ENCODE measurements around the gene SF3A1. TPM values are rescaled to one million over a fixed set of nuclear protein-coding genes. Genes with fewer than 3 reads are reported as not detected.
"Not testable (repeated sequence)": the region's sequence is repeated elsewhere in the genome, so short reads cannot be mapped to it uniquely, and the experiment has no call there.

The SF3A1 gene
- total RNA-seq, 2 donors from 2014 or later: 151 to 194 TPM

DNA sequence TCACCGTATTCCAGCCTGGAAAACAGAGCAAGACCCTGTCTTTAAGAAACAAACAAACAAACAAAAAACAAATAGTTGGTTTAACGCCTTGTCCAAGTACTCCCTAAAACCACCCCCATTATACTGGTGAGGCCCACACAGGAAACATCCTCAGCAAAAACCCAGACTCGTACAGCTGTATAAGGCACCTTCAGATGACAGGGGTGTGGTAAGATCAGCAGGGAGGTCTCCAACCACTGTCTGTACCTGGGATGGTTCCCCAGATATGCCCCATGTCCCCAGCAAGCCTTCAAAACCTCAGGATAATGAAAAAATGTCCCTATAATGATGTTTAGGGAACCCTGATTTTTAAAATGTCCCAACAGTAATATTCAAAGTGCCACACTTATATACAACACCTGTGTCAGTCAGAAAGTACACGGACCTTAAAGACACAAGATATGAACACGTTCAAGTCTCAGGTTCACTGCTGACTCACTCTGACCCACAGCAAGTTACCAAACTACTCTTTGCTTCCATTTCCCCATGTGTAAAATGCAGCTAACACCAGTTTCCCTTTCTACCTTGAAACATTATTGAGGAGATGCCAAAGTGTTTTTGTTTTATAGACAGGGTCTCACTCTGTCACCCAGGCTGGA is 9.3 kb downstream of the SF3A1 start:
- Histone ChIP-seq H3K9me3 (no peaks in the 10 kb centered on the region), H3K36me3 (peaks cover 47% of the 10 kb centered on the region), H3K9ac (ENCODE audit: low read depth in 2 of 2, low read length in 2 of 2) (no peak overlapping the region), H3K4me3 (no peak overlapping the region), H3K27me3 (no peaks in the 10 kb centered on the region), H3K27ac (no peak overlapping the region), H3K4me1 (no peaks in the 10 kb centered on the region)
- intact Hi-C loops (cut with DNase I): no loop called here
- DNase-seq: no peak
- TF ChIP-seq, protein P1, sequence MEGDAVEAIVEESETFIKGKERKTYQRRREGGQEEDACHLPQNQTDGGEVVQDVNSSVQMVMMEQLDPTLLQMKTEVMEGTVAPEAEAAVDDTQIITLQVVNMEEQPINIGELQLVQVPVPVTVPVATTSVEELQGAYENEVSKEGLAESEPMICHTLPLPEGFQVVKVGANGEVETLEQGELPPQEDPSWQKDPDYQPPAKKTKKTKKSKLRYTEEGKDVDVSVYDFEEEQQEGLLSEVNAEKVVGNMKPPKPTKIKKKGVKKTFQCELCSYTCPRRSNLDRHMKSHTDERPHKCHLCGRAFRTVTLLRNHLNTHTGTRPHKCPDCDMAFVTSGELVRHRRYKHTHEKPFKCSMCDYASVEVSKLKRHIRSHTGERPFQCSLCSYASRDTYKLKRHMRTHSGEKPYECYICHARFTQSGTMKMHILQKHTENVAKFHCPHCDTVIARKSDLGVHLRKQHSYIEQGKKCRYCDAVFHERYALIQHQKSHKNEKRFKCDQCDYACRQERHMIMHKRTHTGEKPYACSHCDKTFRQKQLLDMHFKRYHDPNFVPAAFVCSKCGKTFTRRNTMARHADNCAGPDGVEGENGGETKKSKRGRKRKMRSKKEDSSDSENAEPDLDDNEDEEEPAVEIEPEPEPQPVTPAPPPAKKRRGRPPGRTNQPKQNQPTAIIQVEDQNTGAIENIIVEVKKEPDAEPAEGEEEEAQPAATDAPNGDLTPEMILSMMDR (IDR thresholded peaks at IDR 0.05): no peak

DNA sequence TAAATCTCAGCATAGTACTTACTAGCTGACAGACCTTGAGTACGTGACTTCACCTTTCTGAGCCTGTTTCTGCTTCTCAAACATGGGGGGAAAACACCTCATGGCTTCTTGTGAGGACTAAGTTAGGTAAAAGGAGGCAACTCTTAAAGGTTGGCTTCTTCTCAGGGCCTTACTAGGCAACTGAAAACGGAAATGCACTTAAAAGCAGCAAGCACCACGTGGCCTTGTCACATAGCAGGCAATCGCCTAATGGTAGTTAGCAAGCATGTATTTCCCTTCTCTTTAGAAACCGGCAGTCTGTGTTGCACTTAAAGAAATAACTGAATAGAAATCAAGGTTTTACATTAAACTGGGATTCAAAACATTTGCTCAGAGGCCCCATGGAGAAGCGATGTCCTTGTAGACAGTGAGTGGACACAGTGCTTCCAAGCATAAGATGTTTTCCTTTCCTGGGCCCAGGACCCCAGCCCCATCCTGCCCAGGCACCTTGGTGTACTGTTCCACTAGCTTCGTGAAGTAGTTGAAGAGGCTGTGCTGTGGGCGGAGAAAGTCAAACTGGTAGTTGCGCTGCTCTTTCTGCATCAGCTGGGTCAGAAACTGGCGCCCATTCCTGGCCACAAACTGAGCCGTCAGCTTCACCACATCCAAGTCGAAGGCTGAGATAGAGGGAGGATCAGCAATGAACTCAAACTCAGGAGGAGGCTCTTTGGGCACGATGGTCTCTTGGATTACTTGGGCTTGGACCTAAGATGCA is 12.1 kb downstream of the SF3A1 start:
- Histone ChIP-seq H3K27me3 (no peaks in the 10 kb centered on the region), H3K27ac (no peak overlapping the region), H3K9me3 (no peaks in the 10 kb centered on the region), H3K4me3 (no peak overlapping the region), H3K36me3 (peaks cover 64% of the 10 kb centered on the region), H3K4me1 (no peaks in the 10 kb centered on the region), H3K9ac (ENCODE audit: low read depth in 2 of 2, low read length in 2 of 2) (no peak overlapping the region)
- TF ChIP-seq, protein P1 (IDR thresholded peaks at IDR 0.05): no peak
- intact Hi-C loops (cut with DNase I): no loop called here
- no peak for DNase-seq

DNA sequence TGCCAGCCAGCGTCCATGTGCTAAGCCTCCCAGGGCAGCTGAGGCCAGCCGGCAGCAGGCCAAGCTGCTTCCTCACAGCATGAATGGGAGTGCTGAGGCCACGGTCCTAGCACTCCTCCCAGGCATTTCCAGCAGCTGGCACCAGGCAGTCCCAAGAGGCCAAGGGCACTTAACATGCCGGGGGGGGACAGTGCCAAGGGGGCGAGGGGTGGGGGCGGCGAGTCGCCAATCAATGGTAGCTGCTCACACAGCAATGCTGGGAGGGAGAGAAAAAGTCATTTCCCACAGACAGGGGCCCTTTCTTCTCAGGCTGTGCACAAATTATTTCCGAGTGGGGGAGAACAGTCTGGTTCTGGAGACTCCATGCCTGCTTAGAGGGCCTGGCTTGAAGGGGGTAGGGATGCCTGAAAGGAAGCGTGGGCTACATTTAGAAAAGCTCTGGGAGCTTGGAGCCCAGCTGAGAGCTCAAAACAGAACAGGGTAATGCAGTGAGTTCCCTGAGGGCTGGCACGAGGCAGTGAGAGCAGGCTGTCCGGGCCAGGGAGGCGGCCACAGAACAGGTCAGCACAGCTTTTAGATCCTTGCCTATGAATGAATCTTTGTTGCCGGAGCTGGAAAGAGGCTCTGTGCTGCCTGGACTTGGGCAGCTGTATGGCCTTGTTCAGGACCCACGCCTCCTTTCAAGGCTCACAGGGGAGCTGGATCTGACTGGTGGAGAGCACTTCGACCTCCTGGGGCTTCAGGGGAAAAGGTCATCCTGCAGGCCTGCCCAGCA is 15.6 kb downstream of the SF3A1 start:
- intact Hi-C loops (cut with DNase I): no loop called here
- Histone ChIP-seq H3K27ac (no peak overlapping the region), H3K9me3 (no peaks in the 10 kb centered on the region), H3K9ac (ENCODE audit: low read depth in 2 of 2, low read length in 2 of 2) (no peak overlapping the region), H3K4me3 (no peak overlapping the region), H3K36me3 (peaks cover 87% of the 10 kb centered on the region), H3K4me1 (no peaks in the 10 kb centered on the region), H3K27me3 (no peaks in the 10 kb centered on the region)
- no peak for DNase-seq
- TF ChIP-seq, protein P1 (IDR thresholded peaks at IDR 0.05): no peak

DNA sequence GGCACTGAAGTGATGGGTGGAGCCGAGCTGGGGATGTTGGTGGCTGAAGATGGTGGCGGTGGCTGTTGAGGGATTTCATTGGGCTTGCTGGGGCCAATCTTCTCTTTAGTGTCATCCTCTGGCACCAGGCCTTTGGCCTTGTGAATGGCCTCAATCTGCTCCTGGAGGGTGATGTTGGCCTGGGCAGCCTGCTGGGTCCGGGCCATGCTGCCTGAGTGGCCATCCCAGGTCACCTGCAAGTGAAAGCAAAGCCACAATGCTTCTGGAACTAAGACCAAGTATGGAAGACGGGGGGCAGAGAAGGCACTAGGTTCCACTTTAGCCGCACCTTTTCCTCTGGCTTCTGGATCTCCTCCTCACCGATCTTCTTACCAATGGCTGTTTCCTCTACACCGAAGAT is 17.9 kb downstream of the SF3A1 start:
- Histone ChIP-seq H3K4me1 (no peaks in the 10 kb centered on the region), H3K27ac (no peak overlapping the region), H3K4me3 (no peak overlapping the region), H3K9ac (ENCODE audit: low read depth in 2 of 2, low read length in 2 of 2) (no peak overlapping the region), H3K27me3 (no peaks in the 10 kb centered on the region), H3K36me3 (peaks cover 82% of the 10 kb centered on the region), H3K9me3 (no peaks in the 10 kb centered on the region)
- intact Hi-C loops (cut with DNase I): no loop called here
- no peak for DNase-seq
- TF ChIP-seq, protein P1 (IDR thresholded peaks at IDR 0.05): no peak

DNA sequence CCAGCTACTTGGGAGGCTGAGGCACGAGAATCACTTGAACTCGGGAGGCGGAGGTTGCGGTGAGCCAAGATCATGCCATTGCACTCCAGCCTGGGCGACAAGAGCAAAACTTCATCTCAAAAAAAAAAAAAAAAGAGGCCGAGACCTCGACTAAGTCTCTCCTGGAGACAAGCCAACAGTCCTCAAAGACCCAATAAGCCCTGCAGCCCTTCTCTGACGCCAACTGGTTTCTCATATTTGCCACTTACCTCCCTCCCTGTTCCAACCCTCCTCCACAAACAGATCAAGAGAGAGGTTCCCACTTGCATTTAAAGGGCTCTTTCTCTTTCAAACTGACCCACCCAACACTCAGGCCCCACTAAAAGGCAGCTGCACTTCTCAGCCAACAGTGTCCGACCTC is 18.4 kb downstream of the SF3A1 start:
- DNase-seq: not testable (repeated sequence)

More for the DNA sequence above, 18.4 kb downstream of the SF3A1 start:
- H3K4me1 ChIP-seq; H3K4me3 ChIP-seq; H3K27ac ChIP-seq; intact Hi-C loops (cut with DNase I); H3K9me3 ChIP-seq; H3K27me3 ChIP-seq; H3K9ac ChIP-seq (ENCODE audit: low read depth in 2 of 2, low read length in 2 of 2): not testable (repeated sequence)
- peaks cover 80% of the 10 kb centered on the region for H3K36me3 ChIP-seq
